BLaER1 treated with 17β-estradiol and CSF1 and Interleukin-3, amounts not matched to agents 10 nM and 100 nM (cell line): Measurements from ENCODE around the gene ADGRL2.

ENCODE experiments used
- H3K27ac ChIP-seq, 11 experiments: shearing (Covaris generic); formaldehyde crosslinking; 2 replicates each; pipeline ENCODE4 v1.8.1; 2022
- H3K27me3 ChIP-seq, 11 experiments: shearing (Covaris generic); formaldehyde crosslinking; 2 replicates each; pipeline ENCODE4 v1.8.1; 2022
- H3K36me3 ChIP-seq, 11 experiments: shearing (Covaris generic); formaldehyde crosslinking; 2 replicates each; pipeline ENCODE4 v1.8.1; 2022
- H3K4me1 ChIP-seq, 10 experiments: shearing (Covaris generic); formaldehyde crosslinking; 2 replicates each; pipeline ENCODE4 v1.8.1; 2022
- H3K4me2 ChIP-seq, 11 experiments: shearing (Covaris generic); formaldehyde crosslinking; 2 replicates each; pipeline ENCODE4 v1.8.1; 2022
- H3K4me3 ChIP-seq, 10 experiments: shearing (Covaris generic); formaldehyde crosslinking; 2 replicates each; pipeline ENCODE4 v1.8.1; 2022
- H3K9ac ChIP-seq, 11 experiments: shearing (Covaris generic); formaldehyde crosslinking; 2 replicates each; pipeline ENCODE4 v1.8.1; 2022
- H3K9me3 ChIP-seq, 11 experiments: shearing (Covaris generic); formaldehyde crosslinking; replicated peaks in 1 of 11; 2 replicates each; pipeline ENCODE4 v1.8.1; 2022
- H4K20me1 ChIP-seq, 11 experiments: shearing (Covaris generic); formaldehyde crosslinking; 2 replicates each; pipeline ENCODE4 v1.8.1; 2022
- Cebpa-rat ChIP-seq, 11 experiments: shearing (Covaris generic); IDR thresholded peaks; 2 replicates each; pipeline ENCODE4 v1.8.1; 2022

The ADGRL2 gene

DNA sequence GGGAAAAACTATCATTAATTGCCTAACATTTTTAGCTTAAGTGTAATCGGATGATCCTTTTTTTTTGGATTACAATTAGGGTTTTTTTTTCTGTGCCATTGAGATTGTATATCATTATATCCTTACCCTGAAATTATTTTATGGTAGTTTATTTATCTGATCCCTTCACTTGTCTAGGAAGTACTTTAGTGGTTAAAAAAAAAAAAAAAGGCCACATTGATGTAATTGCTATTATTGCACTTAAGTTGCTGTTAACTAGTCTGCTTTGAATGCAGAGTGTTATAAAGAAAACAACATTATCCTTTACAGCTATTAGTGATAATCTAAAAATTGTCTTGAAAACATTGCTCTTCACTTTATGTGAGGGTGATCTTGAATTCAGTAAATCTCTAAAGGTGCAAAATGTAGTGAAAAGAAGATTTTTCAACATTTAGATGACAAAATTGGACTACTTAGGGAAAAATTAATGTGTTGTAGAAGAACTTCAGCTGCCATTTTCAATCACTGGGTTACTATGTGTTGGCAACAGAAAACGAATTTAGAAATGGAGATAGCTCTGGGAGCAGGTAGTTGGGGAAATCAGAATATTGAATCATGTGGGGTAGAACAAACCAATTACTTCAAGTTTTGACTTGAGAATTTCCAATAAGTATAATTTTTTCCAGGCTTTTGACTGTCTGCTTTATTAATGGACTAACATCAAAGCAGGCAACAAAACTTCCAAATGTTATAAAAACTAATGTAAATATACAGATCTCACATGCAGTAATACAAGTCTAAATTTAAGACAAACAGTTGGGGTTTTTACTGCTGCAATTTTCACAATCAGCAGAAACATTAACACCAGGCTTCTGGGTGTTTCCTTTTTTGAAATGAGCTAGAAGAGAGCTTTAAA is 5.0 kb downstream of the ADGRL2 start:
- no peak overlapping the region for H3K27ac ChIP-seq
- no peak for TF ChIP-seq Cebpa-rat (IDR thresholded peaks at IDR 0.05)
- H3K27me3 ChIP-seq = peaks cover 0 to 4% (median 0%) of the 10 kb centered on the region in 11 experiments; a peak in 4 of 22 replicates
- H3K9ac ChIP-seq = no peak overlapping the region
- no peak overlapping the region for H3K4me2 ChIP-seq
- no peaks in the 10 kb centered on the region for H3K36me3 ChIP-seq
- H3K4me1 ChIP-seq = no peaks in the 10 kb centered on the region
- no peak overlapping the region for H3K4me3 ChIP-seq
- H4K20me1 ChIP-seq = no peaks in the 10 kb centered on the region
- H3K9me3 ChIP-seq = peaks cover 25 to 30% (median 27%) of the 10 kb centered on the region in 11 experiments

DNA sequence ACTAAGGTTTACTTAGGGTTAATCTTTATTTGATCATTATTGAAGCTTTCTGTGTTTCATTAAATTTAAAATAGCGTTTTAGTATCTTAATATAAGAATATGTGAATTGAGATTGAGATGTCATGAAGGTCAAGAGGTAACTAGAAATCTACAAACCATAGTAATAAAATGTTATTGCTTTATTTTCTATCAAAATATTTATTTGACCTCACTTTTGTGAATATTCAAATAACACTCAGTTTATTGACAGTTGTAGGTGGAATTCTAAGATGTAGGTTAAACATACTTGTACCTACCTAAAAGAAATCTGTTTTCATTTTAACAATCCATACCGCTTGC is 5.7 kb downstream of the ADGRL2 start:
- Histone ChIP-seq H3K4me2 (no peak overlapping the region), H3K9ac (no peak overlapping the region), H3K4me3 (no peak overlapping the region), H4K20me1 (no peaks in the 10 kb centered on the region), H3K4me1 (no peaks in the 10 kb centered on the region), H3K27ac (no peak overlapping the region), H3K9me3 (peaks cover 19 to 24% (median 21%) of the 10 kb centered on the region in 11 experiments), H3K27me3 (peaks cover 0 to 4% (median 0%) of the 10 kb centered on the region in 11 experiments; a peak in 4 of 22 replicates), H3K36me3 (no peaks in the 10 kb centered on the region)
- no peak for TF ChIP-seq Cebpa-rat (IDR thresholded peaks at IDR 0.05)

DNA sequence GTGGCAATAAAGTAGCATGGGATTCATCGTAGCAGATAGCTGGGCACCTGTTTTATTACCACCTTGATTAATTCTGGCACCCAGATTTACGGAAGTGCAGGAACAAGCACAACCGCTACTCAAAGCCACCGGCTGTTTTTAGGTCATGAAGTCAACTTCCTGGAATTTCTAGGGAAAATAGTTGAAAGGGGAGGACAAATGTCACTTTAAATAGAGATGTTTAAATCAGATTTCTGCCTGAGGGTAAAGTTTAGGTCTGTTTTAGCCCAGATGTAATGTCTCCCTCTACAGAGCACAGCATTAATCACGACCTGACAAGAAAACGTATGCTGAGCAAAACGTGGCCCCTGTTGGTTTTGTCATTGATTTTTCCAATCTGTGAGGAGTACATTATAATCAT is 8.0 kb downstream of the ADGRL2 start:
- H4K20me1 ChIP-seq = no peaks in the 10 kb centered on the region
- H3K4me3 ChIP-seq = no peak overlapping the region
- H3K36me3 ChIP-seq = no peaks in the 10 kb centered on the region
- H3K27me3 ChIP-seq = no peaks in the 10 kb centered on the region
- TF ChIP-seq Cebpa-rat (IDR thresholded peaks at IDR 0.05) = no peak
- peaks cover 0 to under 1% (median 0%) of the 10 kb centered on the region in 11 experiments; a peak in 1 of 22 replicates for H3K9me3 ChIP-seq
- H3K27ac ChIP-seq = no peak overlapping the region
- no peak overlapping the region for H3K9ac ChIP-seq
- H3K4me2 ChIP-seq = no peak overlapping the region
- H3K4me1 ChIP-seq = no peaks in the 10 kb centered on the region

DNA sequence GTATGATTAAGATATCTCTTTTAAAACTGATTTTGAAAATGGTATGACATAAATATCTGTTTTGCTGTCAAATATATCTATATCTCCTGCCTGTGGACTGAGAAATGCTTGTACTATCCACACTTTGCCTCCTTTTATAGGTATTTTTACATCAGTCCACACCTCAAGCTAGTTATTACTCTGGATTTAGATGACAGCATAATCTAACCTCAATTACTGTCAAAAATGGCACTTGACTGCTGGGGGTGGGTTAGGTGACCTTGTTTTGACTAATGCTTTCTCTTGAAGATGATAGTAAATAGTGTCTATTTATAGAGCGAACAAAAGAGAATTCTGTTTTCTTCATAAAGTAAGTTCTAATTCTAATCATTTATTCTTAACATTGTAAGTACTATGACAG is 9.1 kb downstream of the ADGRL2 start:
- Histone ChIP-seq H3K27ac (no peak overlapping the region), H4K20me1 (no peaks in the 10 kb centered on the region), H3K27me3 (no peaks in the 10 kb centered on the region), H3K4me1 (no peaks in the 10 kb centered on the region), H3K4me3 (no peak overlapping the region), H3K9me3 (no peaks in the 10 kb centered on the region), H3K36me3 (no peaks in the 10 kb centered on the region), H3K9ac (no peak overlapping the region), H3K4me2 (no peak overlapping the region)
- no peak for TF ChIP-seq Cebpa-rat (IDR thresholded peaks at IDR 0.05)

DNA sequence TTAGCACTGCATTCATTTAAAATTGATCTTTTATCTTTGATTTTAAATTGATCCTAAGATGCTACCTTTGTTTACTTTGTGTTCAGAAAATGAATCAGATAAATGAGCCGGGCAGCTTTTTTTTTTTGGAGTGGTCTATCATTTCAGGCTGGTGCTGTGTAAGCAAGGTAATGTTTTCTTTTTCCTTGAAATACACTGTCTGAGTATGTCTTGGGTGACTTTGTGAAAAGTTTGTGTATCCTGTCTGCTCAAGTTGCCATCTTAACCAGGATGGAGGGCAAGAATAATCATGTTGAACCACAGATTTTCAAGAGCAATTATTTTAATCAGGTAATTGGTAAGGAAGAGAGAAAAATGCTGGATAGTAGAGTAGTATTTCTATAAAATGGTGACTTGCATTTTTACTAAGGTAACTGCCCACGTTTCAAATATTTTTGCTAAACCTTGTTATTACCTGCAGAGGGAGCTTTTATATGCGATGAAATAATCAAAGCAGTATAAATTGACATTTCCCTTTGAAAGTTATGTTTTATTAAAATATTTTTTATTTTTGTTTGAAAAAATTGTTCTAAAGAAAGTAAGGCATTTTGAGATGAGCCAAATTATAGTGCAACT is 11.1 kb downstream of the ADGRL2 start:
- no peak overlapping the region for H3K27ac ChIP-seq
- H3K9ac ChIP-seq = no peak overlapping the region

DNA sequence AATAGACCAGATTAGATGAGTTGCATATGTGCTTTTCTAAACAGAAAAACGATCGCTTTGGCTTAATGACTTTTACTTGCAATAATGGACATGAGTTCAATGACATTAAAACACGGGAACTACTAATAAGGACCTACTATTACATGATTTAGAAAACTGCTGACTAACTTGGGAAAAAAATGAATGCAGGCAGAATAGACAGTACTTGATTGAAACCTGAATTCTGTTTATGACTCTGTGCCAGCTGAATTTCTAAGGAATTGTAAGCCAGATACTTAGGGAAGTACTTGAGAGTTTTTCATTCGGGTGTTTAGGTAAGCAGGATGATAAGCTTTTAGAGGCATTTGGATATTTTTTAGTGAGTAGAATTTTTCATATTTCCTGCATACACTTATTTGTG is 12.0 kb downstream of the ADGRL2 start:
- H4K20me1 ChIP-seq = no peaks in the 10 kb centered on the region
- no peak overlapping the region for H3K27ac ChIP-seq
- H3K4me1 ChIP-seq = no peaks in the 10 kb centered on the region
- H3K9me3 ChIP-seq = no peaks in the 10 kb centered on the region
- no peak overlapping the region for H3K4me2 ChIP-seq
- no peaks in the 10 kb centered on the region for H3K27me3 ChIP-seq
- no peak for TF ChIP-seq Cebpa-rat (IDR thresholded peaks at IDR 0.05)
- no peak overlapping the region for H3K4me3 ChIP-seq
- no peak overlapping the region for H3K9ac ChIP-seq
- no peaks in the 10 kb centered on the region for H3K36me3 ChIP-seq

More for the DNA sequence above, 11.1 kb downstream of the ADGRL2 start:
- Histone ChIP-seq H3K4me3 (no peak overlapping the region), H3K27me3 (no peaks in the 10 kb centered on the region), H3K36me3 (no peaks in the 10 kb centered on the region), H3K9me3 (no peaks in the 10 kb centered on the region), H4K20me1 (no peaks in the 10 kb centered on the region), H3K4me1 (no peaks in the 10 kb centered on the region), H3K4me2 (no peak overlapping the region)
- TF ChIP-seq Cebpa-rat (IDR thresholded peaks at IDR 0.05) = no peak

DNA sequence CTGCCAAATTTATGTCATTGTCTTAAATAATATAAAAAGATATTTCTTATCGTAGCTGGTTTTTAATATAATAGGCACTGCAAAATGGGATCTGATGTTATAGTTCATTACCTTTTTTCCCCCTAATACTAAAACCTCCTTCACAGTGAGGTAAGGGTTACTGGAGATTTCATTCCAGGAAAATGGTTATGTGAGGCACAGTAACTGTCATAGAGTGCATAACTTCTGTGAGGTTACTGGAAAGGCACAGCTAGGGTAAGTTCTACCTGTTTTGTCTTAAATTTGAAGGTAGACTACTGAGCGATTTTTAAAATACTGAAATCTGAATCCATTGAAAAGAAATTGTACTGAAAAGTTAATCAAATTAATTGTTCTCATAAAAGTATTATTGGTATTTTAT is 13.0 kb downstream of the ADGRL2 start:
- Histone ChIP-seq H4K20me1 (no peaks in the 10 kb centered on the region), H3K4me2 (no peak overlapping the region), H3K9ac (no peak overlapping the region), H3K27ac (no peak overlapping the region), H3K9me3 (no peaks in the 10 kb centered on the region), H3K4me1 (no peaks in the 10 kb centered on the region), H3K4me3 (no peak overlapping the region), H3K27me3 (no peaks in the 10 kb centered on the region), H3K36me3 (no peaks in the 10 kb centered on the region)
- TF ChIP-seq Cebpa-rat (IDR thresholded peaks at IDR 0.05) = no peak

DNA sequence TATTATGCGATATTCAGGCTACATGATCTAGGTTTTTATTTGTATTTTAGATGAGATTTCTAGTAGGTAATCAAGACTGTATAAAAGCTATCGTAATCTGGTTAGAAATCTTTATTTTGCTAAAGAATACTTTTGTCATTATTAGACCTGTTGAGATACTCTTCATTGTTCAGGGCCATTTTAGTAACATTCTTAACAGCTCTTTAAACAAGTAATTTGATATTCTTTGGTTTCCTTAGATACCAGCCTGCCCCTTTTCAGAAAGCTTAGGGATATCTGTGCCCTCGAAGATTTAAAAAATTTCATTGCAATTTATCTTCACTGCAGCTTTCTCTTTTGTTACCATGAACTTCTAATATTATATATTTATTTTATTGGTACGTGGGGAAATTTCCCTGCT is 18.9 kb downstream of the ADGRL2 start:
- H3K27me3 ChIP-seq = no peaks in the 10 kb centered on the region
- H3K36me3 ChIP-seq = no peaks in the 10 kb centered on the region
- H3K4me1 ChIP-seq = no peaks in the 10 kb centered on the region
- TF ChIP-seq Cebpa-rat (IDR thresholded peaks at IDR 0.05) = no peak
- H3K9me3 ChIP-seq = no peaks in the 10 kb centered on the region
- no peak overlapping the region for H3K9ac ChIP-seq
- H3K27ac ChIP-seq = no peak overlapping the region
- H3K4me3 ChIP-seq = no peak overlapping the region
- H3K4me2 ChIP-seq = no peak overlapping the region
- no peaks in the 10 kb centered on the region for H4K20me1 ChIP-seq

DNA sequence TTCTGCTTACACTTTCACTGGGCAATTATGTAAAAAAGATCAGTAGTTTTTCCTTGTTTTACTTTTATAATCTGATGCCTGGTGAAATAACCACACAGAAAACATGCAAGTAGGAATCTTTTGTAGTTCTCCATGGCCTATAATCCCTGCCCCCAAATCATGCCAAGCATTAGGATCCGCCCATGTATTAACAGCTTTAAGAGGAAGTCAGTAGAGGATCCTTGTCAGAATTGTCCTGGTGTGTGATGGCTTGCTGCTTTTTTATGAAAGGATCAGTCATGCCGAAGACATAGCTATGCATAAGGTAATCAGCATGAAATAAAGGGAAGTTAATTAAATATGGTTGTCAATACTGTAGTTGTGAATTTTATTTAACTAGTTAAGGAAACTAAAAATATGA is 20.0 kb downstream of the ADGRL2 start:
- Histone ChIP-seq H3K9ac (no peak overlapping the region), H3K4me1 (no peaks in the 10 kb centered on the region), H3K36me3 (no peaks in the 10 kb centered on the region), H4K20me1 (no peaks in the 10 kb centered on the region), H3K27me3 (no peaks in the 10 kb centered on the region), H3K9me3 (no peaks in the 10 kb centered on the region), H3K4me2 (no peak overlapping the region), H3K4me3 (no peak overlapping the region), H3K27ac (no peak overlapping the region)
- no peak for TF ChIP-seq Cebpa-rat (IDR thresholded peaks at IDR 0.05)

DNA sequence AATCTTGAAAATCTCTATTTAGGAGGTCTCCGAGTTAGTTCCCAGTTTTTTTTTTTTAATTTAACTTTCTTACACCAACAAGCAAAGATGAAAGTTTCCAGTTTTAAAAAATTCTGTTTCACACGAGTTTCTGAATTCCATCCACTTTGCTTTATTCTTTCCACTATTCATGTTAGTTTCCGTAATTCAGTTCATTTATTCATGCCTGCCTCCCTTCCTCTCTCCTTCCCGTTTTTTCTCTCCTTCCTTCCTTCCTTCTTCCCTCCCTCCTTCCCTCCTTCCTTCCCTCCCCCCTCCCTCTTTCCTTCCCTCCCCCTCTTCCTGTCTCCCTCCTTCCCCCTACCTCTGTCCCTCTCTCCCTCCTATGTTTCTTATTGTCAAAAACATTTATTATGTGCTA is 22.3 kb downstream of the ADGRL2 start:
- H3K27me3 ChIP-seq = no peaks in the 10 kb centered on the region
- no peak overlapping the region for H3K9ac ChIP-seq
- no peaks in the 10 kb centered on the region for H3K36me3 ChIP-seq
- no peaks in the 10 kb centered on the region for H3K4me1 ChIP-seq
- H3K9me3 ChIP-seq = no peaks in the 10 kb centered on the region
- no peak for TF ChIP-seq Cebpa-rat (IDR thresholded peaks at IDR 0.05)
- H4K20me1 ChIP-seq = no peaks in the 10 kb centered on the region
- H3K4me2 ChIP-seq = no peak overlapping the region
- no peak overlapping the region for H3K27ac ChIP-seq
- H3K4me3 ChIP-seq = no peak overlapping the region
